8988T (cell line): ENCODE results near the gene TENM3.

Source experiments
- DNase-seq: peaks from one replicate; pipeline ENCODE4 v3.0.0; 2011

Gene TENM3

DNA sequence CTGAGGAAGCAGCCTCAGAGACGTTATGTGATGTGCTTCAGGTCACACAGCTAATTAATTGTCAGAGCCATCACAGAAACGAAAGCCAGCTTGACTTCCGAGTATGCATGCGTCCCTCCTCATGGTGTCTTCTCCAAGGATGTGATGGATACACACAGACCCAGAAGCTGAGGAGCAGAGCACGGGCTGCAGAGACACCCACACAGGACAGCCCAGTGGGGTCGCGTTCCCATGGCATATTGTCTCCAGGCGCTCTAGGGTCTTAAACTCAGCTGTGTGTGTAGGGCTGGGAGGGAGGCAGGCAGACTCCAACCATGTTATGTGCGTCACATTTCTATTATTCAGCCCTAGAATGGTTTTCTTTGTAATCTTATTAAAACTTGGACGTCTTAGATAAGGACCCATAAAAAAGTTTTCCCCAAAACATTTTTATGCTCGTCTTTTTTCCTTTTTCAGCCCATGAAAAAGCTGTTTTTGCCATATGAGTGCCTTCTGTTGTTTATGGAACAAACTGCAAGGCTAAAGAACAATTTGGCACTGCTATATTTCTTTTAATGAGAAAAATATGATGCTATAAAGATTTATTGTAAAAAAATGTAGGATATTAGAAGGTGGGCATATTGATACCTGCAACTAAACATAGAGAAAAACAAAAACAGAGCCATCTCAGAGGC, 48.5 kb downstream of the TENM3 start:
- no peak for DNase-seq

DNA sequence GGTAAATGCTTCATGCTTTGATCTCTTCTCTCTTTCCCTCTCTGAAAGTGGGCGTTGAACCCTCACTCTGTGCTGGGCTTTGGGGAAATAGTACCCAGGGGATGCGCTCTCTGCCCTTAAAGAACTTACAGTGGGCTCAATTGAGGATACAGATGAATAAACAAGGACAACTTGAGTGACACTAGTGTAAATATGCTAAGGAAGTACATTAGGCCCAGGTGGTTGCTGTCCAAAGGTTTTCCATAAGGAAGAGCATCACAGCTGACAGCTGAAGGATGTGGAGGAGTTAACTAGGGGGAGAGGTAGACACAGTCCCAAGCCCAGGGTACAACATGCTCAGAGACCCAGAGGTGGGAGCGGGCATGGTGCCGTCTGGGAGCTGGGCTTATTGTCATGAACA, 49.4 kb downstream of the TENM3 start:
- DNase-seq, result no peak

DNA sequence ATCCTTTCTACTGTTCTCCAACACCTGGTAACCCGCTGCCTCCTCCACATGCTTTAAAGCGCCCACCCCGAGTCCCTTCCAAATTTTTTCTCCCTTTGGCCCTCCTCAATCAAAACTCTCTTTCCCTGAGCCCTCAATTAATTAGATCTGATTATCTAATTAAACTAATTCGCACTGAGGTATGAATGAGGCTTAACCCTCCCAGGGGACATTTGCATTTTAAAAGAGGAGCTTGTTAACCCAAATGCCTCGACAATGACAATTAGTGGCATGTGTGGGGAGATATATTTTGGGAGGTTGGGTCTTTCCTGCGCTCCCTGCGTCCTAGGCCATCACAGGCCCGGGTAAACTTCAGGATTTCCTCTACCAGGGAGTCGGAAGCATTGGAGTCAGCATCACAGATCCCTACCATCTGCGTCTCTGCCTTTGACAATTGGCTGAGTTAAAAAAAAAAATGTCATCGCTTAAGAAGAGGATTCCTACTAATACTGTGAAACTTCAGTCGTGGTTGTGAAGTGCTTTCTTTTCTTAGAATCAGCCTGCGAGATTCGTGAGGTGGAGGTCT, 50.6 kb downstream of the TENM3 start:
- no peak for DNase-seq

DNA sequence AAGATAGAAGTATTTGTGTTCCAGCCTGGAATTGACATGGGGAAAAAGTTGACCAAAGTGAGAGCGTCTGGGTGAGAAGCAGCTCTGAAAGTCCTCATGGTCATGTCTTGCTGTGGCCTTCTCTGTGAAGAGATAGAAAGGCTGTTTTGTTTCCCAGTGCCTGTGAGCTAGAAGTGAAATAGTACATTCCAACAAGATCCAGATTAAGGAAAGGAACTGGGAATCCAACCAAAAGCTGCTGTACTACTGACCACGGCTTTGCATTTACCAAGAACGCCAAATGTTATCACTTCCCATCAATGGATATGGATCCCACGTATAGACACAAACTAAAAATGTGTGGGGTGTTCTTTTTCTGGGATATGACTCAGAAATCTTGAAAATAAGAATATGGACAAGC, 51.2 kb downstream of the TENM3 start:
- DNase-seq, result no peak

GRCh38 chr4:182297659-182298058, 54.5 kb downstream of the TENM3 start:
- DNase-seq, result peak; percentile 33

DNA sequence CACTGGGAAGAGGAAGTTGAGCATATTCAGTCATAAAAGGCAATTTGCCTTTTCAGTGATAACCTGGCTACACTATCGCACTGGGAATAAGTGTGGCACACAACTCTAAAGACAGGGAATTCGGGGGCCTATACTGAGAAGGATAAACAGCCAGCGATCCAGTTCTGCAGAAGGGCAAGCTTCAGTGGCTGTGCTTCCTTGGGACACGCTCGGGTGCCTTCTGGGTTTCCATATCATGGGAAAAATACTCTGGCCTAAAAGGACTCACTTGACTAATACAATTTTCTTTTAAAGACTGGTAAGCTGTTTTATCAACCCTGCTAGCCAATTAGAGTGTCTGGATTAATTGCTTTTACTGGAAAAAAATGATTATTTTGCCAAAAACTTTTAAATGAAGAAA, 58.5 kb downstream of the TENM3 start:
- DNase-seq, result no peak

- DNase-seq, result no peak
Measured at GRCh38 chr4:182303847-182304246, 60.6 kb downstream of the TENM3 start.

GRCh38 chr4:182306792-182307507, 63.7 kb downstream of the TENM3 start:
- no peak for DNase-seq

DNA sequence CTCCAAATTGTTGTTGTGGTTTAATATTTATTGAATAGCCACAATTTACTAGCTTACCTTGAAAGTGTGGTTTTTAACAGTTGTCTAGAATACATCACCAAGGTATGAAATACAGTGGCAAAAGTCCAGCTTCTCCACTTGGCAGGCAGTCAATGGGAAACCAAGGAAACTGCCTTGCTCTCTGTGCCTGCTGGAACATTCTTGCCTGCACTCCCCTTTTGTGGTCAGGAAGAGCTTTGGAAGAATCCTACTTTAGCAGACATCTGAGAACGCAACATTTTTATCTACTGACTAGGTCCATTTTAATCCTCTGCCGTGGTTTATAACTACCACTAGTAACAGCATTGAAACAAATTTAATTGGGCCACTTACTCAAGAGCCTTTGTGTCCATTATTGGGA, 64.5 kb downstream of the TENM3 start:
- DNase-seq, result no peak

DNA sequence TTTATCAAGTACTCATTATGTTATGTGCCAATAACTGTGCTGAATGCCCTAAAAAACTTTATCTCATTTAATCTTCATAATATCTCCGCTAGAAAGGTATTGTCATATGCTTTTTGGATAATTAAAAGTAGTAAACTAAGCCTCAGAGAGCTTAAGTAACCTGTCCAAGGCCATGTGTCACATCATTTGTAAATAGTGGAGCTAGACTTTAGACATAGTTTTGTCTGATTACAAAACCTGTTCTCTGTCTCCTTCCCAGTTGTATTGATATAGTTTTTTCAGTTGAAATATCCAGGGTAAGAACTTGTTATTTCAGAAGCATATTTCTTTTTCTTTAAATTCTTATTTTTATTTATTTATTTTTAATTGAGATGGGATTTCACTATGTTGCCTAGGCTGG, 66.7 kb downstream of the TENM3 start:
- no peak for DNase-seq

DNA sequence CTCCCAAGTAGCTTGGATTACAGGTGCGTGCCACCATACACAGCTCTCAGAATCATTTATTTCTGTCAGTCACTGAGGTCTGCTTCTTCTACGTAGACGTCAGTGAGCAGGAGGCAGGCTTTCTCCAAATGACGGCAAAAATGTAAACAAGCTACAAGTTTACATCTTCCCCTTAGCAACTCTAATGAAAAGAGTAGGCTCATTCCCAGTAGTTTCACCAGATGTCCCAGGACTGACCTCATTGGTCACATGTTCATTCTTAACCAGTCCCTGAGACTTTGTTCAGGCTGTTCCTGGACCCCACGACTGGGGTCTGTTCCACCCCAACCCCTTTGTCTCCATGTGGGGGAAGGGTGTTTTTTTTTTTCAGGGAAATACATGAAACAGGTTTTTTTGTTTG, 67.1 kb downstream of the TENM3 start:
- no peak for DNase-seq

DNA sequence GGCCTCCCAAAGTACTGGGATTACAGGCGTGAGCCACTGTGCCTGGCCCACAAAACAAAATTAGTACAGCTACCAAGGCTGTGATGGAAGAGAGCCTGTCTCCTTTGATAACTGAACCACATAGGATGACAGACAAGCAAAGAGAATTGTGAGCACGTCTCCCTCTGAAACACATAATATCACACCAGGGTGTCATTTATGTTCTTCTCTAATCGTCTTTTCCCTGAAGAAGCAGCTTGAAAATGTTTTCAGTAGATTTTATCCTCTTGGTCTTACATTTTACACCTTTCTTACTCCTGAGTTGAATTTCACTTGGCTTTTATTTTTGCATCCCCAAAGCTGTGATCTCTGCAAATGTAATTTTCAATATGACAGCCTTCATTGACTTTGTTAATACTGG, 67.8 kb downstream of the TENM3 start:
- no peak for DNase-seq

- no peak for DNase-seq
Measured at GRCh38 chr4:182314537-182314936, 71.3 kb downstream of the TENM3 start.

DNA sequence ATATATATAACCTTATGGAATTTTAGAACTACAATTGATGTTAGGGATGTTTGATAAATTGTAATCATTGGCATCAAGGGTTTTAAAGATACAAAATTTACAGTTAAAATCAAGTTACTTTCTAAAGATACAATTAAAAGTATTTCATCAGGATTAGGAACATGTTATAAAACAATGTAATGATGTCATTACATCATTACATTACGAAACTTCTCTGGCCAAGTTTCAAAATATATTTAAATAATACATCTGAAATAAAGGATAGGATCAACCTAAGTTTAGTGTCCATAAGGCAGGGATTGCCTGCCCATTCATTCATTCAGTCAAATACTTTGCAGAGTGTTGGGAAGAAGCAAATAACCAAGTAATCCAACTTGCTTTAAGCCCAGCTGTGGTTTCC, 75.1 kb downstream of the TENM3 start:
- DNase-seq, result no peak

DNA sequence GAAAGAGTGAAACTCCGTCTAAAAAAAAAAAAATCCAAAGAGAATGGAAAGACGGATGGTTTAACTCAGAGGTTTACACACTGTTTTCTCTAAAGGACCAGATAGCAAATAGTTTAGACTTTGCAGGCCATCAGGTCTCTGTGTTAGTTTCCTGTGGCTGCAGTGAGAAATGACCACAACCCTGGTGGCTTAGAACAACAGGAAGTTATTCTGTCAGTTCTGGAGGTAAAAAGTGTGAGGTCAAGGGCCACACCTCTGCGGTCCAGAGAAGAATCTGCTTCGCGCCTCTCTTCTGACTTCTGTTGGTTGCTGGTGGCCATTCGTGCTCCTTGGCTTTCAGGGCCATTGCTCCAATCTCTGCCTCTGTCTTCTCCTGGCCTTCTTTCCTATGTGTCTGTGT, 76.9 kb downstream of the TENM3 start:
- DNase-seq, result no peak

DNA sequence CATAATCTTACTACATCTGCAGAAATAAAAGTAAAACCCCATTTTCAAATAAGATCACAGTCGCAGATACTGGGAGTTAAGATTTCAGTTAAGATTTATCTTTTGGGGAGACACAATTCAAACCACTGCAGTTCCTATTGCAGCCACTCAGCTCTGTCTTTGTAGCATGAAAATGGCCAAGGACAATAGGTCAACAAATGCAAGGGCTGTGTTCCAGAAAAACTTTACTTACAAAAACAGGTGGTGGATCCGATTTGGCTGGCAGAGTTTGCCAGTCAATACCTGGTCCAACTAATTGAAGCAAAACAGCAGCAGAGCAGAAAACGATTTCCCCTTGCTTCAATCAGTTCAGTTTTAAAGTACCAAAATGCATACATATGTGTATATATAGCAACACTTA, 77.4 kb downstream of the TENM3 start:
- DNase-seq, result no peak

DNA sequence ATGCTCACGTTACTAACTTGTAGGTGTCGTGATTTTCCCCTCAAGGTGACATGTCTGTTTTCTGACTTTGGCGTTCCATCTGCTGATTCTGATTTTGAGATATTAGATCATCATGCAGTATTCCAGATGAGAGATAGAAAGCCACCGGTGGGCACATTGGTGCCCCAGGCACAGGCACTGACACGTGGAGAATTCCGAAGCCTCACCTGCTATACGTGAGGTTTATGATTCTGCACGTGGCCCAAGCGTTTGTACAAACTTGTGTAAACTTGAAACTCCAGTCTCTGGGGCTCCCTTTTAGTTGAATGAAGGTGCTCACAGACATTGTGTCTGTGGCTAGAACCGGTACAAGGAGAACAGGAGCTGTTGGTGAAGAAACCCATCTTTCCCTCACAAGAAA, 81.1 kb downstream of the TENM3 start:
- DNase-seq, result no peak

DNA sequence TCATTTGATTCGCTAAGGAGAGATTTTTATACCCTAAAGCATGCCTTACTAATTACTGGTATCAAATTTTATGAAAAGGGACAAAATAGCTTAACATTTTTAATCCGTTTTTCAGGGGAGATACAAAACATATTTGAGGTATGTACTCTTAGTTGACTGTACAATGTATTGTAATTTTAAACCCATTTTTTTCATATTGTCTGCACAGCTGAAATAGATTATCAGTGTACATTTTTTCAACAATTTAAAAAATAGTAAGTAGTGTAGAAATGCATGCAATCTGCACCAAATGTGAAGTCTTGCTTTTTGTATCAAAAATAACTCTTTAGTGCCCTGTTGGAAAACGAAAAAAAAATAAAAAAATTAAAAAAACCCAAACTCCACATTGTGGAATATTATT, 82.2 kb downstream of the TENM3 start:
- DNase-seq, result no peak

GRCh38 chr4:182325848-182326255, 82.7 kb downstream of the TENM3 start:
- no peak for DNase-seq

GRCh38 chr4:182328505-182328904, 85.3 kb downstream of the TENM3 start:
- DNase-seq, result no peak

DNA sequence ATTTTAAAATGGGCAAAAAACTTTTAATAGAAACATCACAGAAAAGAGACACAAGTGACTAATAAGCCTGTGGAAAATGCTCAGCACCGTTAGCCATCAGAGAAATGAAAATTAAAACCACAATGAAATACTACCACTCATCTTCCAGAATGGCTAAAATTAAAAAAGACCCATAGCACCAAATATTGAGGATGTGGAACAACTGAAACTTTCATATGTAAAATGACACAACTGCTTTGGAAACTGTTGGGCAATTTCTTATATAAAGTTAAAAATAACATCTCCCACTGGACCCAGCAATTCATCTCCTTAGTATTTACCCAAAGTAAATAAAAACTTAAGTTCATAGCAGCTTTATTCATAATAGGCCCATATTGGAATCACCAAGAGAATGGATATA, 94.2 kb downstream of the TENM3 start:
- DNase-seq, result no peak

DNA sequence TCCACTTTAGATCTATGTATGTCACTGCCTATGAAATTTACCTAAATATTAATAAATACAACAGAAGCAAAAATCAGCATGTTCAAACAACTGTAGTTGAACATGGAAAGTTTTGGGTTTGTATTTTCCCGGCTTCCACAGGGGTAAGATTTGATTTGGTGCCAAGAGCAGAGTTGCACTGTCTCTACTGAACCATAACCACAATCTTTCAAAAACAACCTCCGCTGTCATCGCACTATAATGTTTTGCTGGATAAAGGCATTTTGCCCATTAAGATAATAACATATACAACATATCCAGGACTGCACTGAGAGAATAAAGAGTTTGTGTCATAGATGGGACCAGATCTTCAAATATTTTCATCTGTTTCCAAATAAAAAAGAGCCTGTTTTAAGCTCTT, 94.9 kb downstream of the TENM3 start:
- no peak for DNase-seq

GRCh38 chr4:182338746-182339145, 95.5 kb downstream of the TENM3 start:
- no peak for DNase-seq

GRCh38 chr4:182339221-182339641, 96.0 kb downstream of the TENM3 start:
- no peak for DNase-seq

- no peak for DNase-seq
Measured at GRCh38 chr4:182343453-182343852, 100.3 kb downstream of the TENM3 start.
